ENCODE measurements around the gene SULT6B1.
"Not testable (repeated sequence)": the region's sequence is repeated elsewhere in the genome, so short reads cannot be mapped to it uniquely, and the experiment has no call there.

The SULT6B1 gene, protein sequence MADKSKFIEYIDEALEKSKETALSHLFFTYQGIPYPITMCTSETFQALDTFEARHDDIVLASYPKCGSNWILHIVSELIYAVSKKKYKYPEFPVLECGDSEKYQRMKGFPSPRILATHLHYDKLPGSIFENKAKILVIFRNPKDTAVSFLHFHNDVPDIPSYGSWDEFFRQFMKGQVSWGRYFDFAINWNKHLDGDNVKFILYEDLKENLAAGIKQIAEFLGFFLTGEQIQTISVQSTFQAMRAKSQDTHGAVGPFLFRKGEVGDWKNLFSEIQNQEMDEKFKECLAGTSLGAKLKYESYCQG

DNA sequence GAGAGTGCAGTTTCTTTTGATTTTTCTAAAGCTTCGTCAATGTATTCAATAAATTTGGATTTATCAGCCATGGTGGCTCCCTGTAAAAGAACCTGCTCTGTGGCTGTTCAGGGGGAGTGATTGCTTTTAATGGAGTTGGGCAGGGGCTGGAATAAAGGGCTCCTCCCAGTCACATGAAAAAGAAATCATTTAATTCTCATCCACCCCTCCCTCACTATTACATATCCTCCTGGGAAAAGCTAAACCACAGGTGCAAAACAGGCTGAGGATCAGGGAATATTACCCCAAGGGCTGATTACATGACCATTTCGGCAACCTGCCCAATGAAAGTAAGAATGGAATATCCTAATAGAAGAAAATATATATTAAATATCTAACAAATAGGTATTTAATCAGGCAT, at the start of gene SULT6B1:
SULT6B1 (minus strand) TSS at position 101 of the 400 bp plus-strand sequence; CDS start at position 71, 30 bp downstream.
- in situ Hi-C loops (cut with MboI; ENCODE audit: low sequenced_read_pairs) = no loop called here

DNA sequence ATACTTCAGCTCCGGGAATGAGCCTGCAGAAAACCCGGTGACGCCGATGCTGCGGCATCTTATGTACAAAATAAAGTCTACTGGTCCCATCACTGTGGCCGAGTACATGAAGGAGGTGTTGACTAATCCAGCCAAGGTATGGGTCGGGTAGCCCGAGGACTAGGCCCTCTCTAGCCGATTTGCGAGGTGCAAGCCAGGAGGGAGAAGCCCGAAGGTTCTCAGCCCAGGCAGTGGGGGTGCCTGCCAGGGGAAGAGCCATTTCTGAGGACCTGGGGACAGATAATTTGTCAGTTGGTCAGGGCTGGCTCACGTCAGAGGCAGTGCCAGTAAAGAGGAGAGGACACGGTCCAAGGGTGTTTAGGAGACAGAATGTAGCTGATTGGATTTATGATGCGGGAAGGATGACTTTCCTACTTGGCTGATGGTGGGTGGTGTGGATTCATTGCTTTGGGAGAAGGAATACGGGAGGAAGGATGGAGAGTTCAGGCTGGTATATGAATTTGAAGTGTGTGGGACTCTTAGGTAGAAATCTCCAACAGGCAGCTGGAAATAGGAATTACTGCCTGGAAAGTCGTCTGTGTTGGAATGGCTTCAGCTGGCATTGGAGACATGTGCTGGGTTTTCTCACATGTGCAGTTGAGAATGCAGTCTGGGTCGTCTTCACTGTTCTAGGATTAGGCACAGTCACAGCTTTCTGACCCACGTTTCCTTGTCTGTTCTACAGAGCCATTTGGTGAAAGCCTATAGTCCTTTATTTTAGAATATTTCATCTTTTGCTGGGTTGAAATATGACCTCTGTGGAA, 43.9 kb upstream of the SULT6B1 start:
- in situ Hi-C loops (cut with MboI; ENCODE audit: low sequenced_read_pairs) = no loop called here

DNA sequence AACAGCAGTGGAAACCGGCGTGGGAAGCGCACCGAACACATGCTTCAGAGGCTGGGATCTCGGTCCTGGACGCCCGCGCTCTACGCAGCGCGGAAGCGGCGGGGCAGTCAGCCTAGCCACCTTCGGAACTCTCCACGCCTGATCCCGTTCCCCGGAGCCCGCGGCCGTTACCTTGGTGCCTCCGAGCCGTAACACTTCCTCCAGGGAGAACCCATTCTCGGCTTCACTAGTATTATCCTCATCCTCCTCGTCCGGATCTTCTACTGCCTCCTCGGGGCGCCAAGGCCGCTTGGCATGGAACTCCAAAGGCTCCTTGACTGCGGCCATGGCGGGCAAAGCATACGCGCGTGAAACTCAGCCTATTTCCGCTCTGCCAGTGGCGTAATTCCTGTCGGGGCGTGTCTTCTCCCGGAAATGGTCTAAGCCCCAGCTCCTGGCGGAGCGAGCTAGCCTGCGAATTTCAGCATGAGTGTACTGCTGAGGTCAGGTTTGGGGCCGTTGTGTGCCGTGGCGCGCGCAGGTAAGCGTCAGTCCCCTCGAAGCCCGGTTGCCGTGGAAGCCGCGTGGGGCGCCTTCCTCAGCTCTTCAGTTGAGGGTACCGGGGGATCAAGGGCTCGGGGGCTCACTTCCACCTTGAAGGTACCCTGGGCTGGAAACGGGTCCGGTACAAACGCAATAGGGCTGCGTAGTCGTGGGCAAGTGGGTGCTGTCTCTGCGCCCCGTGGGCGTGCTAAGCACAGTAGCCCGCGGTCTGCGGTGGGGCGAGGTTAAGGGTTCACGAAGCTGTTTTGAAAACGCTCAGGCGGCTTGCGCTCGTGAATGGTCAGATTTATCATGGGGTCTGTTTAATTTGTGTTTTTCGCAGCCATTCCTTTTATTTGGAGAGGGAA, 43.0 kb upstream of the SULT6B1 start, which contains the start of the genes CEBPZ and NDUFAF7:
CEBPZ (minus strand) TSS at position 356 of the 890 bp plus-strand sequence; CDS start at position 327, 29 bp downstream.
NDUFAF7 (plus strand) TSS at position 418 of the 890 bp plus-strand sequence; CDS start at position 466, 48 bp downstream.
- in situ Hi-C loops (cut with MboI; ENCODE audit: low sequenced_read_pairs) = no loop called here

DNA sequence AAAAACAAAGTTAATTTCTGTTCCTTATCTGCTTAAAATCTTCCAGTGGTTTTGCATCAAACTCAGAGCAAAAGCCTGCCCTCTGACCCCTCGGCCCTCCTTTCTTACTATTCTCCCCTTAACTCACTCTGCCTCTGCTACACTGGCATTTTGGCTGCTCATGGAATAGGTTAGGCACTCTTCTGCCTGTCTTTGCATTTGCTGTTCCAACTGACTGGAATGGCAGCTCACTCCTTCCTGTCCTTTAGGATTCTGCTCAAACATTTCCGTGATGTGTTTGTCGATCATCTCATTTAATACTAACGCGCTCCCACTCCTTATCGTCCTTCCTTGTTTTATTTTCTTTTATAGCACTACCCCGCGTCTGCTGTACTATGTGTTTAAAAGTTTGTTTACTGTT, 42.1 kb upstream of the SULT6B1 start:
- in situ Hi-C loops (cut with MboI; ENCODE audit: low sequenced_read_pairs) = no loop called here

DNA sequence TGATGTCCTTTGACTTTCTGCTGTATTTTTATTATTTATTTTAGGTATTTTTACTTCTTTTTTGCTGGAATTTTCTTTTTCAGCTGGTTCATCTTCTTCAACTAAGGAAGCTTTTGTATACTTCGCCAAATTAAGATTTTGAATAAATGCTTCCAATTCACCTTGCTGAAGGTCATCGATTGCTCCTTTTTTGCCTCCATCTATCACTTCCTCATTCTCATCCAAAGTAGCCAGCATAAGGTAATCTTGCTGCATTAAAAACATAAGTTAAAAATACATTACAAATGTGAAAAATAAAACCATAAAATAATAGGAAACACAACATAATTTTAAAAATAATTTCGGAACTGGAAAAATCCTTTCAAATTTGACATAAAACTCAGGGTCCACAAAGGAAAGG, 40.3 kb upstream of the SULT6B1 start:
- in situ Hi-C loops (cut with MboI; ENCODE audit: low sequenced_read_pairs) = no loop called here

DNA sequence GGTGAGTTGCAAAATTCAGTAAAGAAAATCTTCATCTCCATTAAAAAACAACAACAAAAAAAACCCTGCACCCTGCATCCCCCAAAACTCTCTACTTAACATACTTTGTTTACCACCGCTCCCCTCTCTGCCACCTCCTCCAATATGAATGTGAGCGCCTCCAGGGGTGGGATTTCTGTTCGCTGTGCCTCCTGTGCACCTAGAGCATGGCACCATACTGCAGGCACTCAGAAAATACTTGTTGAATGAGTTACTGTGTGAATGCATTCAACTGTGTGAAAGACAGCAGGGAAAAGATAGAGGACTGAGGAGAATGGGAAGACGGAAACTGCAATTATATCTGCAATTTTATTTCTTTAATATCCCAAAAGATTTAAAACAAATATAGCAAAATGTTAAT, 38.4 kb upstream of the SULT6B1 start:
- in situ Hi-C loops (cut with MboI; ENCODE audit: low sequenced_read_pairs) = no loop called here

DNA sequence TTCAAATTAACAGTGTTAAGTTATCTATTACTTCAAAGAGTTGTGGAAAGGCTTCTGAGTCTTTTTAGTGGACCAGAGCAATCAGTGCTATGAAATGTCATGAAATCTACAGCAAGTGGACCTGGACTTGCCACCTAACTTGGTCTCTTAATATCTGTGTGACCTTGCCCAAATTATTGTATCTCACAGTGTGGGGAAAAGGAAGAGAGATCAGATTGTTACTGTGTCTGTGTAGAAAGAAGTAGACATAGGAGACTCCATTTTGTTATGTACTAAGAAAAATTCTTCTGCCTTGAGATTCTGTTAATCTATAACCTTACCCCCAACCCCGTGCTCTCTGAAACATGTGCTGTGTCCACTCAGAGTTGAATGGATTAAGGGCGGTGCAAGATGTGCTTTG, 36.7 kb upstream of the SULT6B1 start:
- in situ Hi-C loops (cut with MboI; ENCODE audit: low sequenced_read_pairs) = not testable (repeated sequence)

DNA sequence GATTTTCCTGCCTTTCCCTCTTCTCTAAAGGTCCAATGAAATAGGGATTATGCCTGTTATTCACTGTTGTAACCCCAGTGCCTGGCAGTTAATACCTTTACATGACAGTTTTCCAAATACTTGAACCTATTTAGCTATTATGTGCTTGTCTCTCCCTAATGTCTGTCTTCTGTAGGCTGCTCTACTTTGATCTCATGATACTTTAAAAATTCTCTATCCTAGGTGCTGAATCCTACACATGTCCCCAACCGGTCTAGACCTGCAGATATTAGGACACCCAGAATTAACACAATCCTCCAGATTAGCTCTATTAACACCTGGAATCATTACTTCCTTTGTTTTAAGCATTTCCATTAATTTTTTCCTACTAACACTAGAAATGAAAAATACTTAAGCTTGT, 35.6 kb upstream of the SULT6B1 start:
- in situ Hi-C loops (cut with MboI; ENCODE audit: low sequenced_read_pairs) = no loop called here

DNA sequence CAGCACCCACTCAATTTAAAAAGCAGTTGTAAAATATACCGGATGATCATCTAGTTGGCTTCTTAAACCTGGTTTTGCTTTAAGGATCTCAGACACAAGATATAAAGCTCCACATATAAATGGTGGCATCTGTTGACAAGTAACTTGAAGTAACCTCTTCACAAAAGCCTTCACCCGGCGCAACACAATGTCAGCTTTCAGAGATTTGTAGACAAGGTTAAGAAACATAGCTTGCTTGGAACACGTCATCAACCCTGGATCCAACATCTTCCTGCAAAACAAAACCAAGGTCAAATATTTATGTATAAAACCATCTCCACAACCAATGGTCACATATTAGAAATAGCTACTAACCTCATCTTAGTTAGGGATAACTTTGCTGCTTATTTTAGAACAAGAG, 34.7 kb upstream of the SULT6B1 start:
- in situ Hi-C loops (cut with MboI; ENCODE audit: low sequenced_read_pairs) = no loop called here

DNA sequence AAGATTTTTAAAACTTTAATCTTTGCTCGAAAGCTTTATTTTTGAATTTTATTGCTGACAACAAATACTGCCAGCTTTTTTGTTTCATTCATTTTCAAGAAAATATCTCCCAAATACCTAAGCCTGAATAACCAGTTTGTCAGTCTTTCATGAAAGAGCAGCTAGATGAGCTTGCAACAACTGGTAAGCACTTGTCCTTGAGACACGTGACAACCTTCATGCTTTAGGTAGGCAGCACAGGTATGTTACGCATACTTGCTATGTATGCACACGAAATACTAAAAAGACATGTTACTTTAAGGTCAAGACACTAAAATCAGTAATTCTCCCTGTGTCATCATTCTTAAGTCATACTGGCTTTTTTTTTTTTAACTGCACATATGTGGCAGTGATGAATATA, 30.6 kb upstream of the SULT6B1 start:
- in situ Hi-C loops (cut with MboI; ENCODE audit: low sequenced_read_pairs) = no loop called here

DNA sequence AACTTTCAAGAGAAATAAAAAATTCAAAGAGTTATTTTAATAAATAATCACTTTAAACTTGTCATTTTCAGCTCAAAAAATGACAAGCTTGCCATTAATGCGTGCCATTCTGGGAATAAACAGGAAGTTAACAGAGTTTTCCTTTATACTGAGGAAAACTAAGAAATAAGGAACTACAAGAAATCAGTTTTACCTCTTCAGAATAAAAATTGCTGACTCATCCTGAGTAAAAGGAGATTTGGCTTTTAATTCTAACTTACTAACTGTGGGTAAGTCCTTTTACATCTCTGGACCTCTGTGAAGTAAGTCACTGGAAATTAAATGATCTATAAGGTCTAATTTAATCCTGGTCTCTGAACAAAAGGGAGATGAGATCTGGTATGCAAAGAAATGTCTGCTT, 26.8 kb upstream of the SULT6B1 start:
- in situ Hi-C loops (cut with MboI; ENCODE audit: low sequenced_read_pairs) = no loop called here

DNA sequence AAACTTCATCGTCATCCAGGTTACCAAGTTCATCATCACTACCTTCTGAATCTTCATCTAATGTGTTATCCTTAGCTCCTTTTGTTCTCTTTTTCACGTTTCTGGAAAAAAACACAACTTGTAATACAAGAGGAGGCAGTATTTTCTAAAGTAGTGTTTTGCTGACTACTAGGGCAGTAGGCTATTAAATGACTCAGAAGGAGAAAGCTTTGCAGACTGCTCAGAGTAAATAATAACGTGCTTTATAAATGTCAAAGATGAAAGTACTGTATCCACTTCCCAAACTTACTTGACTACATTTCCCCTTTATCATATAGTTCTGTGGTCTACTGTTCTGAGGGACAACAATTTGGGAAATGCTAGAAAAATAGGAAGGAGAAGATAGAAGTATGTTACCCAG, 23.5 kb upstream of the SULT6B1 start:
- in situ Hi-C loops (cut with MboI; ENCODE audit: low sequenced_read_pairs) = no loop called here

DNA sequence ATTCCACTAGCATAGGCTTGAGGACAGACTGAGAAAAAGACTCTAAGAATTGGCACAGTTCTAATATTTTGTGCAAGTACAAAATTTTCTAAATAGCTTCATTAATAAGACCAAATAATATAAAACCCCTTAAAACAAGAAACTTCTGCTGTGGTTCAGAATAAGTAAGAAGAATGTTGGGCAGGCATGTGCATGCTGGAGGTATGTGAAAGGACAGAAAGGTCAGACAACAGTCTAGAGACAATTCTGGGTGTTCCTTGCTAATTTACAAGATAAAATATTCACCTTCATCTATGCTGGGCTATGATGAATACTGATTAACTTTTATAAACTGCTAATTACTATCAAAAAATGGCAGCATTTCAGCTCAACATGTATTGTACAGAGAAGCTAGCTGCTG, 22.7 kb upstream of the SULT6B1 start:
- in situ Hi-C loops (cut with MboI; ENCODE audit: low sequenced_read_pairs) = no loop called here

DNA sequence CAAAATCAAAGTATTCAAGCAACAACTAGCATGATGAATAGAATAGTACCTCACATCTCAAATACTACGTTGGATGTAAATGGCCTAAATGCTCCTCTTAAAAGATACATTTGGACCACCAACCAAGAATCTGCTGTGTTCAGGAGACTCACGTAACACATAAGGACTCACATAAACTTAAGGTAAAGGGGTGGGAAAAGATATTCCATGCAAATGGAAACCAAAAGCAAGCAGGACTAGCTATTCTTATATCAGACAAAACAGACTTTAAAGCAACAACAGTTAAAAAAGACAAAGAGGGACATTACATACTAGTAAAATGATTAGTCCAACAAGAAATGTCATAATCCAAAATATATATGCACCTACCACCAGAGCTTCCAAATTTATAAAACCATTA, 18.3 kb upstream of the SULT6B1 start:
- in situ Hi-C loops (cut with MboI; ENCODE audit: low sequenced_read_pairs) = not testable (repeated sequence)

DNA sequence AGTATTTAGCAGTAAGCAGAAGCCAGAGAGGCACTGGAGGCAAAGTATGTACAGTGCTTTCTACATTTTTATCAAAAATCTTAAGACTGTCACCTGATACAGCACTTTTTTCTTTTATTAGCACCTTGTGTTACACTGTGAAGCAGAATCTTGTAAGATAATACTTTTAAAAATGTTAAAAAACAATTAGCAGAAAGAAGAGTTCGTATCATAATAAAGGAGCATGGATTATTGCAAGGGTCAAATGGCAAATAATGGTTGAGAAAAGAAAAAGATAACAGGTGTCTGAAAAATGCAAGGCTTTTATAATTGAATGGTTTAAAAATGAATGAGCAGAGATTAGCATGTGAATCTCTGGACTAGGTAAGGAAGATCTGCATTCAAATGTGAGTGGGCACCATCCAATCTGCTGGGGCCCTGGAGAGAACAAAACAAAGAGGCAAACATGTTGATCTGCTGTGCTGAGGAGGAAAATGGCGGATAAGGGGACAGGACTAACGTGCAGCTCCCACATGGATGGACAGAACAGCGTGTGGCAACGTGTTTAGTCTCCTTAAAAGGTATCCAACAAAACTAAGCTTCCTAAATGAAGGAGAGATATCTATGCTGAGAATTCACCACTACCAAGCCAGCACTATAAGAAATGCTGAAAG, 17.3 kb upstream of the SULT6B1 start:
- in situ Hi-C loops (cut with MboI; ENCODE audit: low sequenced_read_pairs) = no loop called here

DNA sequence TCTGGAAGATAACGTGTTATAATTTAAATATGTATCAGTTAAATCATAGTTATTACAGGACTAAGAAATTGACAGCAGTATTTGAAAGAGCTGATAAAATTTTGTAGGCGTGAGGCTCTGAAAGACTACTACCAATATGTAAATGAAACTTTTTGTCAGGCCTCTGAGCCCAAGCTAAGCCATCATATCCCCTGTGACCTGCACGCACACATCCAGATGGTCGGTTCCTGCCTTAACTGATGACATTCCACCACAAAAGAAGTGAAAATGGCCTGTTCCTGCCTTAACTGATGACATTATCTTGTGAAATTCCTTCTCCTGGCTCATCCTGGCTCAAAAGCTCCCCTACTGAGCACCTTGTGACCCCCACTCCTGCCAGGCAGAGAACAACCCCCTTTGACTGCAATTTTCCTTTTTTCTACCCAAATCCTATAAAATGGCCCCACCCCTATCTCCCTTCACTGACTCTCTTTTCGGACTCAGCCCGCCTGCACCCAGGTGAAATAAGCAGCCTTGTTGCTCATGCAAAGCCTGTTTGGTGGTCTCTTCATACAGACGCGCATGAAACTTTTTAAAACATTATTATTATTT, 16.7 kb upstream of the SULT6B1 start:
- in situ Hi-C loops (cut with MboI; ENCODE audit: low sequenced_read_pairs) = not testable (repeated sequence)

DNA sequence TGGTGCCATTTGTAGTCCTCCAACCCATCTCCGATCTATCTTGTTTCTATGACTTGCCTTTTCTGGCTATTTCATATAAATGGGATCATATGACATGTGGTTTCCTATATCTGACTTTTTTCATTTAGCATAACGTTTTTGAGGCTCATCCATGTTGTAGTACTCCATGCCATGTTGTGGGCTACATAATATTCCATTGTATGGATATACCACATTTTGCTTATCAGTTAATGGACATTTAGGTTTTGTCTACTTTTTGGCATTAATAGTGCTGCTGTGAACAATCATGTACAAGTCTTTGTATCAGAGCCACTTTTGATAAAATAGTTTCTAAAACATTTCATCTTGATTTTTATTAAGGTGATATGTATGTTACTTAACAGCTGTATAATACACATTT, 15.2 kb upstream of the SULT6B1 start:
- in situ Hi-C loops (cut with MboI; ENCODE audit: low sequenced_read_pairs) = no loop called here

DNA sequence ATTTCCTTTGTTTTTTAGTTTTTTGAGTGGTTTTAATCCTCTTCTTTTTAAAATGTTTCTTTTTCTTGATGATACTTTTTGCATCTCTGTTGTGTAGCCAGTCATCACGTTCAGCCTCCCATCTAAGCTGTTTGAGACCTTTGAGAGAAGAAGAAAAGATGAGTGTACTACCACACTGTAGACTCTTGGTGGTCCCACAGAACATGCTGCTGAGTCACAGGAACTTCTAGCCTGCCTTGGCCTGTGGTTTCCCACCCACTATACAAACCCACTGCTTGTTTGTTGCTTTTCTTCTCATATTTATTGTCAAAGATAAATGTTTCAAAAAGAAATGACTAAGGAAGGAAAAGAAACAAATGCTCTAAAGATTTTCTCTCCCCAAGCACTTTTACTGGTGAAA, 13.3 kb upstream of the SULT6B1 start:
- in situ Hi-C loops (cut with MboI; ENCODE audit: low sequenced_read_pairs) = no loop called here

DNA sequence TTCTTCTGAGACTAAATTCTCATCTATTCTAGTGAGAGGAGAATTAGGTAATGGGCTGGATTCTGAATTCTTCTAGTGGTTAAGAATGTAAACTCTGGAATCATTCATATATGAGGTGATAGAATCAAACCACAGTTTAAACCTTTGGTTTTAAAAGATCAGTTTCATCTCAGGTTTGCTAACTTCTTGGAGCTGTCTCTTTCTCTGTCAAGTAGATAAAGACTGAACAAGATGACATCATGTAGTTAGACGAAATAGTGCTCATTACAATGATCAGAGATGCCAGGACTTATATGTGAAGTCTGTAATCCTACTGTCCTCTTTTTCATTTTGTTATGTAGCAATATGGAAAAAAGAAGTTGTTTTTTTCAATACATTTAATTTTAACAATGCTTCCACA, 12.7 kb upstream of the SULT6B1 start:
- in situ Hi-C loops (cut with MboI; ENCODE audit: low sequenced_read_pairs) = no loop called here

DNA sequence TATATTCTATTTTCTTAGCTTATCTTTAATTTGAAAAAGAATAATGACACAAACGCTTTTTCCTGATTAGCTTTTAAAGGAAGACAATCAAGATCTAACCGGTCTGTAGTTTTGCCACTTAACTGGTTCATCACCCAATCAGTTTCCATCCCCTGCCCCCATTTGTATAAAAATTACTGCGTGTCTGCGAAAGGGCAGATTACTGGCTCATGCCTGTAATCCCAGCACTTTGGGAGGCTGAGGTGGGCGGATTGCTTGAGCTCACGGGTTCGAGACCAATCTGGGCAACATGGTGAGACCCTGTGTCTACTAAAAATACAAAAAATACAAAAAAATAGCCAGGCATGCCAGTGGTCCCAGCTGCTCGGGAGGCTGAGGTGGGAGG, 10.2 kb upstream of the SULT6B1 start:
- in situ Hi-C loops (cut with MboI; ENCODE audit: low sequenced_read_pairs) = no loop called here

All from hTERT RPE-1 (cell line).